ENCODE data around the gene CERS6. TPM values are rescaled to one million over a fixed set of nuclear protein-coding genes. Genes with fewer than 3 reads are reported as not detected.

Gene CERS6
- total and polyA plus RNA-seq, 2 of the 8 experiments (the other 6 are each of a cell fraction or from before 2014, with no cell fraction given): 6.8 to 28.2 TPM

GRCh38 chr2:168732506-168732905, 276.4 kb downstream of the CERS6 start (continued):
- TF ChIP-seq POLR2AphosphoS5 (IDR thresholded peaks at IDR 0.05; ENCODE audit: low read depth, low read length) (no peak), SIN3A (conservative IDR thresholded peaks at IDR 0.05 in 1 of 2, IDR thresholded peaks at IDR 0.05 in 1 of 2; ENCODE audit: low read depth in 1 of 2, low read length in 2 of 2) (no peak), CHD2 (IDR thresholded peaks at IDR 0.05; ENCODE audit: low read length) (no peak), KDM5A (IDR thresholded peaks at IDR 0.05; ENCODE audit: low read length) (no peak), TCF12 (IDR thresholded peaks at IDR 0.05; ENCODE audit: low read depth, low read length) (no peak), CTCF (IDR thresholded peaks at IDR 0.05; ENCODE audit: control extremely low read depth in 1 of 3, insufficient read depth in 1 of 3, low read depth in 1 of 3, low read length in 3 of 3) (no peak), JUN (IDR thresholded peaks at IDR 0.05; ENCODE audit: low read depth, low read length) (no peak), PHF8 (conservative IDR thresholded peaks at IDR 0.05; ENCODE audit: low read depth, low read length) (no peak), MAFK (IDR thresholded peaks at IDR 0.05; ENCODE audit: low read depth, low read length) (no peak), EGR1 (IDR thresholded peaks at IDR 0.05; ENCODE audit: borderline replicate concordance, low read depth, low read length) (no peak), EP300 (IDR thresholded peaks at IDR 0.05; ENCODE audit: borderline replicate concordance in 1 of 2, low read depth in 2 of 2, low read length in 2 of 2) (no peak), FOSL1 (IDR thresholded peaks at IDR 0.05; ENCODE audit: insufficient read depth, low read depth, low read length) (no peak), RFX5 (IDR thresholded peaks at IDR 0.05; ENCODE audit: borderline replicate concordance, low read depth, low read length) (no peak), ZNF274 (IDR thresholded peaks at IDR 0.05; ENCODE audit: borderline replicate concordance, extremely low read depth, low read length) (no peak), RAD21 (IDR thresholded peaks at IDR 0.05 in 1 of 2, conservative IDR thresholded peaks at IDR 0.05 in 1 of 2; ENCODE audit: low read depth in 2 of 2, low read length in 2 of 2) (no peak), RBBP5 (IDR thresholded peaks at IDR 0.05; ENCODE audit: borderline replicate concordance, low read depth, low read length) (no peak), SRF (IDR thresholded peaks at IDR 0.05; ENCODE audit: low read depth, low read length) (no peak)
